ENCODE data around the gene TSC22D1.

DNA sequence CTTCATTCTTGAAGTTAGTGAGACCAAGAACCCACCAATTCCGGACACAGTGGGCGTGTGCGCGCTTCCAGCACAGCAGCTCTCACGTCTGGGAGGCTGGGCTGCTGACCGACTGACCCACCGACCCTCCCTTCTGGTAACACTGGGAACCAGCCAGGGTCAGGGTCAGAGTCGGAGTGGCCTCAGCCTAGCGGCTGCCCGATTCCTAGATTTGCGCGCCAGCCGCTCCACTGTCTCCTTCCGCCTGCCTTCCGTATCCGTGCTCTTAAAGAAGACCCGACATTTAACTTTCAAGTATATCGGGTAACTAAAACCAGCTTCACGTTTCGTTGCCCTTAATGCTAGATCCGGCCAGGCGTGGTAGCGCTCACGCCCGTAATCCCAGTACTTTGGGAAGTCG is 161.4 kb downstream of the TSC22D1 start:
- TF ChIP-seq, protein P1, sequence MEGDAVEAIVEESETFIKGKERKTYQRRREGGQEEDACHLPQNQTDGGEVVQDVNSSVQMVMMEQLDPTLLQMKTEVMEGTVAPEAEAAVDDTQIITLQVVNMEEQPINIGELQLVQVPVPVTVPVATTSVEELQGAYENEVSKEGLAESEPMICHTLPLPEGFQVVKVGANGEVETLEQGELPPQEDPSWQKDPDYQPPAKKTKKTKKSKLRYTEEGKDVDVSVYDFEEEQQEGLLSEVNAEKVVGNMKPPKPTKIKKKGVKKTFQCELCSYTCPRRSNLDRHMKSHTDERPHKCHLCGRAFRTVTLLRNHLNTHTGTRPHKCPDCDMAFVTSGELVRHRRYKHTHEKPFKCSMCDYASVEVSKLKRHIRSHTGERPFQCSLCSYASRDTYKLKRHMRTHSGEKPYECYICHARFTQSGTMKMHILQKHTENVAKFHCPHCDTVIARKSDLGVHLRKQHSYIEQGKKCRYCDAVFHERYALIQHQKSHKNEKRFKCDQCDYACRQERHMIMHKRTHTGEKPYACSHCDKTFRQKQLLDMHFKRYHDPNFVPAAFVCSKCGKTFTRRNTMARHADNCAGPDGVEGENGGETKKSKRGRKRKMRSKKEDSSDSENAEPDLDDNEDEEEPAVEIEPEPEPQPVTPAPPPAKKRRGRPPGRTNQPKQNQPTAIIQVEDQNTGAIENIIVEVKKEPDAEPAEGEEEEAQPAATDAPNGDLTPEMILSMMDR (conservative IDR thresholded peaks at IDR 0.05; ENCODE audit: low read depth, low read length): no peak
- TF ChIP-seq POLR2A (IDR thresholded peaks at IDR 0.05; ENCODE audit: low read depth, low read length) (no peak), RFX5 (IDR thresholded peaks at IDR 0.05; ENCODE audit: low read depth, low read length) (no peak), RCOR1 (IDR thresholded peaks at IDR 0.05; ENCODE audit: insufficient replicate concordance, low read length) (no peak), NFE2L2 (IDR thresholded peaks at IDR 0.05; ENCODE audit: low read depth, low read length) (no peak), BHLHE40 (IDR thresholded peaks at IDR 0.05; ENCODE audit: low read depth, low read length) (no peak), RAD21 (IDR thresholded peaks at IDR 0.05; ENCODE audit: low read length) (no peak), MXI1 (IDR thresholded peaks at IDR 0.05; ENCODE audit: borderline replicate concordance, low read depth, low read length) (no peak), MAFK (IDR thresholded peaks at IDR 0.05; ENCODE audit: low read depth, low read length) (no peak)

Data from IMR-90 (cell line).